RWPE2 (cell line): Measurements from ENCODE around the gene FOXJ2.
"Not testable (repeated sequence)": the region's sequence is repeated elsewhere in the genome, so short reads cannot be mapped to it uniquely, and the experiment has no call there.

Experiments used
- ATAC-seq: fragments of 200-7000 bp; cut with Tn5 transposase; 3 replicates; pipeline ENCODE4 v1.9.1; 2021; ENCODE audit warnings: low read depth
- DNase-seq: peaks from one replicate; pipeline ENCODE4 v3.0.0-alpha.2; 2020; ENCODE audit warnings: low spot score
- H3K27ac ChIP-seq: fragments of 450-650 bp; 2 replicates; pipeline ENCODE4 v1.5.1; 2017; ENCODE audit warnings: mild to moderate bottlenecking; ENCODE audit not compliant: poor library complexity, severe bottlenecking
- H3K27me3 ChIP-seq: fragments of 250-450 bp; sonication (Bioruptor Pico); 2 replicates; pipeline ENCODE4 v1.5.1; 2021; ENCODE audit warnings: mild to moderate bottlenecking, moderate library complexity; ENCODE audit not compliant: insufficient read depth, poor library complexity, severe bottlenecking
- H3K36me3 ChIP-seq: fragments of 250-450 bp; sonication (Bioruptor Pico); 2 replicates; pipeline ENCODE4 v1.5.1; 2020; ENCODE audit warnings: low read depth, mild to moderate bottlenecking, moderate library complexity
- H3K4me1 ChIP-seq: fragments of 250-450 bp; sonication (Bioruptor Pico); 2 replicates; pipeline ENCODE4 v1.5.1; 2021; ENCODE audit warnings: mild to moderate bottlenecking, moderate library complexity; ENCODE audit not compliant: insufficient read depth, poor library complexity, severe bottlenecking
- H3K4me3 ChIP-seq: fragments of 250-450 bp; sonication (Bioruptor Pico); 2 replicates; pipeline ENCODE4 v1.5.1; 2021; ENCODE audit warnings: mild to moderate bottlenecking, moderate library complexity; ENCODE audit not compliant: severe bottlenecking
- H3K9me3 ChIP-seq: fragments of 250-450 bp; sonication (Bioruptor Pico); 2 replicates; pipeline ENCODE4 v1.5.1; 2021; ENCODE audit warnings: mild to moderate bottlenecking, moderate library complexity; ENCODE audit not compliant: severe bottlenecking
- CTCF ChIP-seq: fragments of 450-650 bp; IDR thresholded peaks from one replicate; pipeline ENCODE4 v1.5.1; 2017; ENCODE audit warnings: mild to moderate bottlenecking, moderate library complexity; ENCODE audit not compliant: poor library complexity, severe bottlenecking

Gene FOXJ2

DNA sequence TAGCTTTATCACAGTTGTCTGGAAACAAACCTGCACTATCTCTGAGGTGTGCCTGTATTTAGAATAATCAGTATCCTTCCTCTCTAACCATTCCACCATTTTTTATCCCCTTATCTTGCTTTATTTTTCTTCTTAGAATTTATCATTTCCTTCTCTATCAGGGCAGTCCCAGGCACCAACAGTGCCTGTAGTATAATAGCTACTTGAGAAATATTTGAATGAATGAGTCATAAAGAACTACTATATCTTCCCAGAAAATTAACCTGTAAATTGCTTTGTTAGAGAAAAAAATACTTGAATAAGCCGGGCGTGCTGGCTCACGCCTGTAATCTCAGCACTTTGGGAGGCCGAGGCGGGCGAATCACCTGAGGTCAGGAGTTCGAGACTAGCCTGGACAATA, 21.2 kb upstream of the FOXJ2 start:
- no peaks in the 10 kb centered on the region for H3K27me3 ChIP-seq
- no peaks in the 10 kb centered on the region for H3K4me1 ChIP-seq
- H3K27ac ChIP-seq, result no peak overlapping the region
- ATAC-seq (peak; percentile 51; the same call in 1 of the 3 replicates), DNase-seq (no peak)
- H3K9me3 ChIP-seq, result no peaks in the 10 kb centered on the region
- TF ChIP-seq CTCF, result no peak
- H3K4me3 ChIP-seq, result no peak overlapping the region
- no peaks in the 10 kb centered on the region for H3K36me3 ChIP-seq

DNA sequence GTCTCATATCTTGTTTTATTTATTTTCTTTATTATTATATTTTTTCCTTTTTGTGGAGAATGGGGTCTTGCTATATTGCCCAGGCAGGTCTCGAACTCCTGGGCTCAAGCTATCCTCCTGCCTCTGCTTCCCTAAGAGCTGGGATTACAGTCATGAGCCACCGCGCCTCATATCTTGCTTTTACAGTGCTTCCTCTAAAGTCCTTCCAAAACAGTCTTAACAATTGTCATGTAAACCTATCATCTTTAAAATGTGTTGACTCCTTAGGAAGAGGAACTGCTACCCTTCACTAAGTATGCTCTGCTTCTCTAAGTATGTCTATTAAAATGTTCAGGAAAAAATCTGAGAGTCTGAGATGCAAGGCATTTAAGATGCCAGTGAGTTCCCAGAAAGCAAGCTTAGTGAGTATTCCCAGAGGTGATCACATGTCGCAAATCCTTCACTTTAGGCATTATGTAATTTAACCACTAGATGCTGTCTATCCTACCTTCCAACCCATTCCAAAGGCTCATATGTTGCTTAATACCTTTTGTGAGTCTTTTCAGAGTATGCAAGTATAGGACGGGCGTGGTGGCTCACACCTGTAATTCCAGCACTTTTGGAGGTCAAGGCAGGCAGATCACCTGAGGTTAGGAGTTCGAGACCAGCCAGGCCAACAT, 19.7 kb upstream of the FOXJ2 start:
- Histone ChIP-seq H3K4me3 (no peak overlapping the region), H3K27ac (no peak overlapping the region), H3K9me3 (no peaks in the 10 kb centered on the region), H3K27me3 (no peaks in the 10 kb centered on the region), H3K36me3 (no peaks in the 10 kb centered on the region), H3K4me1 (no peaks in the 10 kb centered on the region)
- DNase-seq (no peak), ATAC-seq (no peak)
- TF ChIP-seq CTCF, result no peak

GRCh38 chr12:8014836-8015235, 17.7 kb upstream of the FOXJ2 start:
- no peak overlapping the region for H3K4me3 ChIP-seq
- no peak for ATAC-seq

GRCh38 chr12:8018213-8018612, 14.3 kb upstream of the FOXJ2 start:
- not testable (repeated sequence) for H3K27me3 ChIP-seq, ATAC-seq, H3K9me3 ChIP-seq, DNase-seq, H3K4me1 ChIP-seq, H3K4me3 ChIP-seq, H3K27ac ChIP-seq, H3K36me3 ChIP-seq

More at GRCh38 chr12:8014836-8015235, 17.7 kb upstream of the FOXJ2 start:
- H3K9me3 ChIP-seq, result no peaks in the 10 kb centered on the region
- H3K36me3 ChIP-seq, result no peaks in the 10 kb centered on the region
- no peaks in the 10 kb centered on the region for H3K27me3 ChIP-seq
- no peak overlapping the region for H3K27ac ChIP-seq
- no peaks in the 10 kb centered on the region for H3K4me1 ChIP-seq
- no peak for DNase-seq
- no peak for TF ChIP-seq CTCF

- DNase-seq (no peak), ATAC-seq (no peak)
- H3K4me1 ChIP-seq, result no peaks in the 10 kb centered on the region
- H3K4me3 ChIP-seq, result no peak overlapping the region
- no peaks in the 10 kb centered on the region for H3K27me3 ChIP-seq
- H3K36me3 ChIP-seq, result no peaks in the 10 kb centered on the region
- no peaks in the 10 kb centered on the region for H3K9me3 ChIP-seq
- no peak overlapping the region for H3K27ac ChIP-seq
- TF ChIP-seq CTCF, result no peak
Observed at GRCh38 chr12:8018666-8019581, 13.6 kb upstream of the FOXJ2 start.
